GM19372 (cell line): Measurements from ENCODE around the gene KHK.
A peak's percentile ranks its signal among the peaks of the same experiment; 100 is the strongest.
"Not testable (repeated sequence)": the region's sequence is repeated elsewhere in the genome, so short reads cannot be mapped to it uniquely, and the experiment has no call there.

ENCODE experiments used
- ATAC-seq: cut with Tn5 transposase; IDR thresholded peaks from one replicate; pipeline ENCODE4 v1.9.1; 2021; ENCODE audit warnings: mild to moderate bottlenecking, low read depth, moderate library complexity; ENCODE audit not compliant: unreplicated experiment

The KHK gene

GRCh38 chr2:27095745-27096651 lies 9.4 kb downstream of the KHK start:
- peak; percentile 53 for ATAC-seq

GRCh38 chr2:27096748-27097297 lies 10.3 kb downstream of the KHK start:
- no peak for ATAC-seq

GRCh38 chr2:27097341-27097740 lies 10.8 kb downstream of the KHK start:
- ATAC-seq, result no peak

- ATAC-seq, result no peak
Observed at GRCh38 chr2:27099334-27099955, 12.9 kb downstream of the KHK start.

- no peak for ATAC-seq
Observed at GRCh38 chr2:27100036-27100435, 13.5 kb downstream of the KHK start.

- no peak for ATAC-seq
Observed at GRCh38 chr2:27102329-27102728, 15.8 kb downstream of the KHK start.

- no peak for ATAC-seq
Observed at GRCh38 chr2:27105981-27106380, 19.4 kb downstream of the KHK start.

- no peak for ATAC-seq
Observed at GRCh38 chr2:27108221-27108620, 21.6 kb downstream of the KHK start.

- no peak for ATAC-seq
Observed at GRCh38 chr2:27109083-27109482, 22.5 kb downstream of the KHK start.

GRCh38 chr2:27110603-27111352 lies 24.2 kb downstream of the KHK start:
- not testable (repeated sequence) for ATAC-seq

- ATAC-seq, result not testable (repeated sequence)
Observed at GRCh38 chr2:27111392-27112078, 25.0 kb downstream of the KHK start.

GRCh38 chr2:27115519-27115918 lies 28.9 kb downstream of the KHK start:
- ATAC-seq, result no peak

GRCh38 chr2:27117995-27118524 lies 31.5 kb downstream of the KHK start:
- no peak for ATAC-seq

GRCh38 chr2:27118525-27119329 lies 32.2 kb downstream of the KHK start, which contains the start of gene CGREF1:
TSS of gene CGREF1 (minus strand) at chr2:27119128. CDS start at chr2:27104366, 14,762 bp downstream.
- ATAC-seq, result no peak

- not testable (repeated sequence) for ATAC-seq
Observed at GRCh38 chr2:27119330-27119670, 32.7 kb downstream of the KHK start.

GRCh38 chr2:27121906-27122305 lies 35.3 kb downstream of the KHK start:
- no peak for ATAC-seq

- no peak for ATAC-seq
Observed at GRCh38 chr2:27122791-27123190, 36.2 kb downstream of the KHK start.

GRCh38 chr2:27123302-27124150 lies 37.0 kb downstream of the KHK start, which contains the start of gene ABHD1:
TSS of gene ABHD1 (plus strand) at chr2:27123815. CDS start at chr2:27123949, 134 bp downstream.
- peak; percentile 83 for ATAC-seq
